A673 (cell line): ENCODE measurements around the gene IGLL5. TPM values are rescaled to one million over a fixed set of nuclear protein-coding genes. Genes with fewer than 3 reads are reported as not detected.

Experiments used
- BruUV-seq: library from RNA; stranded (reverse); fragments of 400-500 nt; replicated peaks from 2 replicates; lab custom pipeline; 2021; lab: Mats Ljungman, UMichigan
- CTCF ChIA-PET: fragments of 300-600 bp; sonication (Branson Sonifier 250); formaldehyde crosslinking; loops from one replicate; lab custom pipeline; 2022; ENCODE audit warnings: antibody characterized with exemption; lab: Charles Lee
- POLR2A ChIA-PET: fragments of 300-600 bp; sonication (Branson Sonifier 250); formaldehyde crosslinking; loops from one replicate; lab custom pipeline; 2022; ENCODE audit warnings: antibody characterized with exemption; ENCODE audit not compliant: low non-redundant PET; lab: Charles Lee
- DNase-seq: peaks from one replicate; pipeline ENCODE4 v3.0.0-alpha.2; 2015; ENCODE audit warnings: low spot score
- H3K27ac ChIP-seq: fragments of 200-600 bp; sonication (generic); 2 replicates; pipeline ENCODE4 v1.5.1; 2016; ENCODE audit warnings: mixed run types, low read depth, mild to moderate bottlenecking, mixed read lengths, antibody characterized with exemption, low read length; ENCODE audit not compliant: poor library complexity, severe bottlenecking
- H3K27me3 ChIP-seq: fragments of 200-600 bp; sonication (generic); replicated peaks from 2 replicates; pipeline ENCODE4 v1.6.1; 2017; ENCODE audit warnings: mixed run types, low read depth, mild to moderate bottlenecking, mixed read lengths, antibody characterized with exemption, low read length; ENCODE audit not compliant: insufficient read depth, poor library complexity
- H3K36me3 ChIP-seq: fragments of 200-600 bp; sonication (generic); 2 replicates; pipeline ENCODE4 v1.6.1; 2016; ENCODE audit warnings: mixed run types, mild to moderate bottlenecking, mixed read lengths, antibody characterized with exemption, low read length; ENCODE audit not compliant: insufficient read depth, poor library complexity, severe bottlenecking
- H3K4me1 ChIP-seq: fragments of 200-600 bp; sonication (generic); 2 replicates; pipeline ENCODE4 v1.6.1; 2017; ENCODE audit warnings: mixed run types, mild to moderate bottlenecking, mixed read lengths, antibody characterized with exemption, low read length; ENCODE audit not compliant: insufficient read depth, poor library complexity, severe bottlenecking
- H3K4me3 ChIP-seq: fragments of 200-600 bp; sonication (generic); 2 replicates; pipeline ENCODE4 v1.5.1; 2016; ENCODE audit warnings: low read depth, mixed run types, mild to moderate bottlenecking, mixed read lengths, low read length; ENCODE audit not compliant: poor library complexity, severe bottlenecking
- H3K9me3 ChIP-seq: fragments of 200-600 bp; sonication (generic); 2 replicates; pipeline ENCODE4 v1.6.1; 2016; ENCODE audit warnings: mixed run types, low read depth, mild to moderate bottlenecking, mixed read lengths, antibody characterized with exemption, low read length; ENCODE audit not compliant: poor library complexity, severe bottlenecking
- EZH2 ChIP-seq: fragments of 200-600 bp; sonication (generic); IDR thresholded peaks from 2 replicates; pipeline ENCODE4 v1.6.1; 2017; ENCODE audit warnings: borderline replicate concordance, low read depth, mild to moderate bottlenecking, mixed read lengths, antibody characterized with exemption, low read length; ENCODE audit not compliant: poor library complexity, severe bottlenecking
- intact Hi-C: fragments of 100-400 bp; cut with micrococcal nuclease; formaldehyde crosslinking; loops from one replicate; pipeline ENCODE4 v1.10.0; 2022; ENCODE audit not compliant: unreplicated experiment
- total RNA-seq: library from RNA; stranded (reverse); gene quantifications from 2 replicates; pipeline ENCODE4 v1.2.3, GENCODE V29; 2021
- TF ChIP-seq, protein P1 (sequence below): fragments of 300-800, 200-600 bp; sonication (generic); conservative IDR thresholded peaks from 2 replicates; pipeline ENCODE4 v1.5.1; 2017; ENCODE audit warnings: low read depth, mild to moderate bottlenecking, antibody characterized with exemption, low read length, moderate library complexity, mixed read lengths

IGLL5 gene
- total RNA-seq, 1 experiment from 2014 or later = not detected

GRCh38 chr22:22878211-22878570 lies 9.4 kb upstream of the IGLL5 start:
- BruUV-seq = no TSS peak
- TF ChIP-seq, protein P1, sequence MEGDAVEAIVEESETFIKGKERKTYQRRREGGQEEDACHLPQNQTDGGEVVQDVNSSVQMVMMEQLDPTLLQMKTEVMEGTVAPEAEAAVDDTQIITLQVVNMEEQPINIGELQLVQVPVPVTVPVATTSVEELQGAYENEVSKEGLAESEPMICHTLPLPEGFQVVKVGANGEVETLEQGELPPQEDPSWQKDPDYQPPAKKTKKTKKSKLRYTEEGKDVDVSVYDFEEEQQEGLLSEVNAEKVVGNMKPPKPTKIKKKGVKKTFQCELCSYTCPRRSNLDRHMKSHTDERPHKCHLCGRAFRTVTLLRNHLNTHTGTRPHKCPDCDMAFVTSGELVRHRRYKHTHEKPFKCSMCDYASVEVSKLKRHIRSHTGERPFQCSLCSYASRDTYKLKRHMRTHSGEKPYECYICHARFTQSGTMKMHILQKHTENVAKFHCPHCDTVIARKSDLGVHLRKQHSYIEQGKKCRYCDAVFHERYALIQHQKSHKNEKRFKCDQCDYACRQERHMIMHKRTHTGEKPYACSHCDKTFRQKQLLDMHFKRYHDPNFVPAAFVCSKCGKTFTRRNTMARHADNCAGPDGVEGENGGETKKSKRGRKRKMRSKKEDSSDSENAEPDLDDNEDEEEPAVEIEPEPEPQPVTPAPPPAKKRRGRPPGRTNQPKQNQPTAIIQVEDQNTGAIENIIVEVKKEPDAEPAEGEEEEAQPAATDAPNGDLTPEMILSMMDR = no peak
- no peak for TF ChIP-seq EZH2
- no peaks in the 10 kb centered on the region for H3K9me3 ChIP-seq
- H3K27me3 ChIP-seq = peaks cover 5% of the 10 kb centered on the region
- CTCF ChIA-PET = interaction anchor here (1.5 kb wide), 1 partner anchor 22 kb away, joined by 7 read pairs; no protein-coding TSS in a partner anchor
- H3K4me1 ChIP-seq = no peaks in the 10 kb centered on the region
- no peak overlapping the region for H3K27ac ChIP-seq
- no peak for DNase-seq
- POLR2A ChIA-PET = no interaction called here
- no peak overlapping the region for H3K4me3 ChIP-seq
- H3K36me3 ChIP-seq = no peaks in the 10 kb centered on the region
- intact Hi-C loops = no loop called here

GRCh38 chr22:22878801-22879674 lies 8.6 kb upstream of the IGLL5 start:
- intact Hi-C loops = no loop called here
- H3K9me3 ChIP-seq = no peaks in the 10 kb centered on the region
- no TSS peak for BruUV-seq
- DNase-seq = no peak
- H3K27me3 ChIP-seq = peaks cover 5% of the 10 kb centered on the region
- no peaks in the 10 kb centered on the region for H3K4me1 ChIP-seq
- ChIA-PET CTCF (no interaction called here), POLR2A (no interaction called here)
- H3K36me3 ChIP-seq = no peaks in the 10 kb centered on the region
- no peak for TF ChIP-seq EZH2
- TF ChIP-seq, protein P1 = no peak
- H3K4me3 ChIP-seq = no peak overlapping the region
- H3K27ac ChIP-seq = no peak overlapping the region

- no peaks in the 10 kb centered on the region for H3K36me3 ChIP-seq
- H3K4me3 ChIP-seq = no peak overlapping the region
- intact Hi-C loops = no loop called here
- ChIA-PET CTCF (no interaction called here), POLR2A (no interaction called here)
- DNase-seq = no peak
- TF ChIP-seq, protein P1 = no peak
- no peak for TF ChIP-seq EZH2
- no peaks in the 10 kb centered on the region for H3K4me1 ChIP-seq
- no peak overlapping the region for H3K27ac ChIP-seq
- H3K9me3 ChIP-seq = no peaks in the 10 kb centered on the region
- no TSS peak for BruUV-seq
- H3K27me3 ChIP-seq = peaks cover 5% of the 10 kb centered on the region
Measured at GRCh38 chr22:22879675-22880155, 7.9 kb upstream of the IGLL5 start.
